ENCODE data around the gene OST4.

DNA sequence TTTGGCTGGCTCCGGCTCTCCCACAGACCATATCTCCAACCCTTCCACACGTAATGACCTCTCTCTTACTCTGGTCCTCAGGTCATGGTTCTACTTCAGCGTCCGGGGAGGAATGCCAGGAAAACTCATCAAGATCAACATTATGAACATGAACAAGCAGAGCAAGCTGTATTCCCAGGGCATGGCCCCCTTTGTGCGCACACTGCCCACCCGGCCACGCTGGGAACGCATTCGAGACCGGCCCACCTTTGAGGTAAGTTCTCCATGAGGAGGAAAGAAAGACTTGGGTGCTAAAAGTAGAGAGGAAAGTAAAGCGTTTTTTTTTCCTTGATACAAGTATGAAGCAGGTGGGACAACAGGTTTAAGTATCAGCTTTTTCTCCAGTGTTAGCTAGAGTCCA, 18.1 kb downstream of the OST4 start:
- TF ChIP-seq, protein P1, sequence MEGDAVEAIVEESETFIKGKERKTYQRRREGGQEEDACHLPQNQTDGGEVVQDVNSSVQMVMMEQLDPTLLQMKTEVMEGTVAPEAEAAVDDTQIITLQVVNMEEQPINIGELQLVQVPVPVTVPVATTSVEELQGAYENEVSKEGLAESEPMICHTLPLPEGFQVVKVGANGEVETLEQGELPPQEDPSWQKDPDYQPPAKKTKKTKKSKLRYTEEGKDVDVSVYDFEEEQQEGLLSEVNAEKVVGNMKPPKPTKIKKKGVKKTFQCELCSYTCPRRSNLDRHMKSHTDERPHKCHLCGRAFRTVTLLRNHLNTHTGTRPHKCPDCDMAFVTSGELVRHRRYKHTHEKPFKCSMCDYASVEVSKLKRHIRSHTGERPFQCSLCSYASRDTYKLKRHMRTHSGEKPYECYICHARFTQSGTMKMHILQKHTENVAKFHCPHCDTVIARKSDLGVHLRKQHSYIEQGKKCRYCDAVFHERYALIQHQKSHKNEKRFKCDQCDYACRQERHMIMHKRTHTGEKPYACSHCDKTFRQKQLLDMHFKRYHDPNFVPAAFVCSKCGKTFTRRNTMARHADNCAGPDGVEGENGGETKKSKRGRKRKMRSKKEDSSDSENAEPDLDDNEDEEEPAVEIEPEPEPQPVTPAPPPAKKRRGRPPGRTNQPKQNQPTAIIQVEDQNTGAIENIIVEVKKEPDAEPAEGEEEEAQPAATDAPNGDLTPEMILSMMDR (IDR thresholded peaks at IDR 0.05; ENCODE audit: low read length) = no peak
- TF ChIP-seq EZH2 (IDR thresholded peaks at IDR 0.05; ENCODE audit: borderline replicate concordance, low read length) = no peak

Data from OCI-LY1 (cell line).